ENCODE data around the gene PARVA.

PARVA gene

GRCh38 chr11:12546660-12547059 is 169.3 kb downstream of the PARVA start:
- no peak for DNase-seq (ENCODE audit: low read depth, low spot score)

- no peak for DNase-seq (ENCODE audit: low read depth, low spot score)
Measured at GRCh38 chr11:12547953-12548650, 170.7 kb downstream of the PARVA start.

GRCh38 chr11:12552692-12553091 is 175.3 kb downstream of the PARVA start:
- peak; percentile 57 for DNase-seq (ENCODE audit: low read depth, low spot score)

GRCh38 chr11:12554122-12554521 is 176.8 kb downstream of the PARVA start:
- no peak for DNase-seq (ENCODE audit: low read depth, low spot score)

- no peak for DNase-seq (ENCODE audit: low read depth, low spot score)
Measured at GRCh38 chr11:12556155-12556554, 178.8 kb downstream of the PARVA start.

- DNase-seq (ENCODE audit: low read depth, low spot score) = peak; percentile 74
Measured at GRCh38 chr11:12556788-12557384, 179.5 kb downstream of the PARVA start.

GRCh38 chr11:12559011-12559410 is 181.6 kb downstream of the PARVA start:
- DNase-seq (ENCODE audit: low read depth, low spot score) = no peak

- DNase-seq (ENCODE audit: low read depth, low spot score) = no peak
Measured at GRCh38 chr11:12560362-12560761, 183.0 kb downstream of the PARVA start.

- DNase-seq (ENCODE audit: low read depth, low spot score) = no peak
Measured at GRCh38 chr11:12560861-12561260, 183.5 kb downstream of the PARVA start.

- DNase-seq (ENCODE audit: low read depth, low spot score) = no peak
Measured at GRCh38 chr11:12564012-12564411, 186.6 kb downstream of the PARVA start.

GRCh38 chr11:12565406-12565805 is 188.0 kb downstream of the PARVA start:
- DNase-seq (ENCODE audit: low read depth, low spot score) = no peak

GRCh38 chr11:12567746-12568460 is 190.5 kb downstream of the PARVA start:
- DNase-seq (ENCODE audit: low read depth, low spot score) = no peak

- no peak for DNase-seq (ENCODE audit: low read depth, low spot score)
Measured at GRCh38 chr11:12569499-12570425, 192.4 kb downstream of the PARVA start.

GRCh38 chr11:12573707-12574485 is 196.5 kb downstream of the PARVA start:
- no peak for DNase-seq (ENCODE audit: low read depth, low spot score)

GRCh38 chr11:12577725-12578644 is 200.6 kb downstream of the PARVA start:
- DNase-seq (ENCODE audit: low read depth, low spot score) = no peak

- no peak for DNase-seq (ENCODE audit: low read depth, low spot score)
Measured at GRCh38 chr11:12581416-12581815, 204.0 kb downstream of the PARVA start.

GRCh38 chr11:12581923-12582322 is 204.6 kb downstream of the PARVA start:
- DNase-seq (ENCODE audit: low read depth, low spot score) = no peak
